NT2/D1 (cell line): ENCODE results near the gene RHBDD1.
A peak's percentile ranks its signal among the peaks of the same experiment; 100 is the strongest.

Source experiments
- DNase-seq: peaks from one replicate; pipeline ENCODE4 v3.0.0-alpha.2; 2011; ENCODE audit warnings: low read depth, low spot score
- H3K27me3 ChIP-seq: 2 replicates; pipeline ENCODE4 v1.6.0; 2011; ENCODE audit warnings: mild to moderate bottlenecking; ENCODE audit not compliant: insufficient read length, insufficient read depth
- H3K36me3 ChIP-seq: 2 replicates; pipeline ENCODE4 v1.6.1; 2011; ENCODE audit warnings: mild to moderate bottlenecking, low read length, mixed read lengths; ENCODE audit not compliant: insufficient read depth, insufficient read length
- H3K4me1 ChIP-seq: 2 replicates; pipeline ENCODE4 v1.5.1; 2011; ENCODE audit not compliant: insufficient read depth, insufficient read length
- H3K4me3 ChIP-seq: 2 replicates; pipeline ENCODE4 v1.5.1; 2011; ENCODE audit warnings: low read depth; ENCODE audit not compliant: insufficient read length
- H3K9ac ChIP-seq: 2 replicates; pipeline ENCODE4 v1.6.0; 2011; ENCODE audit warnings: low read depth; ENCODE audit not compliant: insufficient read length
- H3K9me3 ChIP-seq: 2 replicates; pipeline ENCODE4 v1.5.1; 2011; ENCODE audit warnings: mild to moderate bottlenecking, low read length; ENCODE audit not compliant: insufficient read depth
- SUZ12 ChIP-seq: IDR thresholded peaks from 2 replicates; pipeline ENCODE4 v1.6.1; 2011; ENCODE audit not compliant: insufficient read length, insufficient read depth; ENCODE audit errors: extremely low read depth
- YY1 ChIP-seq: IDR thresholded peaks from 2 replicates; pipeline ENCODE4 v1.6.1; 2011; ENCODE audit not compliant: insufficient read length, insufficient read depth
- ZNF274 ChIP-seq: IDR thresholded peaks from 2 replicates; pipeline ENCODE4 v1.6.1; 2011; ENCODE audit warnings: mild to moderate bottlenecking, low read depth, low read length

Gene RHBDD1

GRCh38 chr2:226799976-226800940, 35.6 kb upstream of the RHBDD1 start:
- Histone ChIP-seq H3K27me3 (no peaks in the 10 kb centered on the region), H3K4me1 (peaks cover 8% of the 10 kb centered on the region), H3K9ac (peak overlapping the region; percentile 43), H3K4me3 (peak overlapping the region; percentile 51), H3K9me3 (peaks cover 12% of the 10 kb centered on the region; the same call in 1 of the 2 replicates), H3K36me3 (peaks cover 31% of the 10 kb centered on the region)
- DNase-seq, result no peak
- TF ChIP-seq SUZ12 (no peak), ZNF274 (no peak), YY1 (no peak)

DNA sequence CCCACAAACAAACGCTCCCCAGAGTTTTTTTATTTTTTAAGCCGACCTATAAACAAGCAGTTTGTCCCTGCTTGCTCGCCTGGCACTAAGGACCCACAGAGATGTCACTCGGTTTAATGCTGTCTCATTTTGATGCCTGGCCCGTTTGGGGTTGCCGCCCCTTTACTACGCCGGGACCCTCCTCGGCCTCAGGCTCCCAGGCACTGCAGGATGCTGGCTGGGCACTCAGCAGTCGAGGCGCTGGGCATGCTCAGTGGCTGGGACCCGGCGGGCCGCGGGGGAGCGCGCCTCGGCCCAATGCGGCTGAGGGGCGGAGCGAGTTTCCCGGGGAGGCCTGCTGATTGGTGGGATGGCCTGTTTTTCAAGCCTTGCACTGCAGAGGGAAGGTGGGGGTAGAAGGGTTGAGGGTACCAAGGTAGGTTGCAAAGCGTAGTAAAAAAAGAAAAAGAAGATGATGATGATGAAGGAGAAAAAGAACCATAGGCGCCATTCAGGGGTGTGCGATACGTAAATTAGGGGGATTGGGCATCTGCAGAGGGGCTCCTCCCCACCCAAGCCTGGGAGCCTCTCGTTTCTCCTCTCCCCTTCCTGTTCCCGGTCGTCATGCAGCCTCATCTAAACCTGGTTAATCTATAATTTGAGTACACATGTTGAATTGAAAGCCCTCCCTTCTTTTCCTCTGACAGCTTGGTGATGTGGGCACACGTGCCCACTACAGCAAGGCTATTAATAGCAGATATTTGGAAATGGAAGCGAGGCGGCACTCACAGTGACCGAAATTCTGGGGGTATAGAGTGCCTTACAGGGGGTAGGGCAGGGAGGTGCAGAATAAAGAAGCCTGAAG, 34.7 kb upstream of the RHBDD1 start:
- no peaks in the 10 kb centered on the region for H3K27me3 ChIP-seq
- H3K4me3 ChIP-seq, result peak overlapping the region; percentile 72

DNA sequence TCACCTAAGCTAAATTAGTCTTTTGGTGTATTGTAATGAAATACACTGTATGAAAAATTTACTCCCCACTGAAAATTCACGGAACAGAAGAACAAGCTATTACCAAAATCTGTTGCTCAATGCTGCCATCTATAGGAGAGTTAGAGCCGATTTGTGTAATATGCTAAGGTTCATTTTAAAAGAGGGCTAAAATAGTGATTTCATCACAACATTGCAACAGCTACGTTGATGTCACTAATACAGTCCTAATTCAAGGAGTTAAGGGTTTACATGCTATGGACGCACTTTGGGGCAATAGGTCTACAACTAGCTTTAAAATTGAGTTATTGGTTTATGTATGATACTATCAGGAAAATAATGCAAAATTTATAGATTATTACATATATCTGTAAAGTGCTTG, 33.3 kb upstream of the RHBDD1 start:
- no peak overlapping the region for H3K4me3 ChIP-seq
- H3K36me3 ChIP-seq, result peaks cover 8% of the 10 kb centered on the region
- TF ChIP-seq YY1 (no peak), ZNF274 (no peak), SUZ12 (no peak)
- no peaks in the 10 kb centered on the region for H3K27me3 ChIP-seq
- DNase-seq, result no peak
- no peak overlapping the region for H3K9ac ChIP-seq
- peaks cover 6% of the 10 kb centered on the region for H3K4me1 ChIP-seq
- peaks cover 7% of the 10 kb centered on the region; the same call in 1 of the 2 replicates for H3K9me3 ChIP-seq

More for the DNA sequence above, 34.7 kb upstream of the RHBDD1 start:
- no peak for DNase-seq
- H3K36me3 ChIP-seq, result peaks cover 22% of the 10 kb centered on the region
- TF ChIP-seq YY1 (no peak), ZNF274 (no peak), SUZ12 (no peak)
- peaks cover 12% of the 10 kb centered on the region; the same call in 1 of the 2 replicates for H3K9me3 ChIP-seq
- peaks cover 8% of the 10 kb centered on the region for H3K4me1 ChIP-seq
- peak overlapping the region; percentile 54 for H3K9ac ChIP-seq

DNA sequence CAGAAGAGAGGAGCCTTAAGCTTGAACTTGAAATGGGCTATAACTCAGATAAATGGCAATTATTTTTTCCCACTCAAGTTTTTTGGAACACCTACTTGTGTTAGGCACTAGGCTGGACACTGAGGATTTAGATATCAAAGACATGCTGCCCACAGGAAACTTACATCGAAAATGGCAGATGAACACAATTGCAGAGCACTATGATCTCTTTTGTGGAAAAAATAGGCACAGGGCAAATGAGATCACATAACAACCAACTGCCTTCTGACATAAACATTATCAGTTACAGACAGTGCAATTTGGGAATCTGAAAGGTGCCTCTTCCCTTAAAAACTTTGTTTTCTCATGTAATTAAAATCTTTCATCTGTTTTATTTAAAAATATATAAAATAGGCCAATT, 32.4 kb upstream of the RHBDD1 start:
- no peaks in the 10 kb centered on the region for H3K9me3 ChIP-seq
- TF ChIP-seq SUZ12, result no peak
- TF ChIP-seq ZNF274, result no peak
- no peak for TF ChIP-seq YY1
- H3K4me1 ChIP-seq, result no peaks in the 10 kb centered on the region
- H3K4me3 ChIP-seq, result no peak overlapping the region
- no peaks in the 10 kb centered on the region for H3K27me3 ChIP-seq
- H3K9ac ChIP-seq, result no peak overlapping the region
- DNase-seq, result no peak
- H3K36me3 ChIP-seq, result no peaks in the 10 kb centered on the region

DNA sequence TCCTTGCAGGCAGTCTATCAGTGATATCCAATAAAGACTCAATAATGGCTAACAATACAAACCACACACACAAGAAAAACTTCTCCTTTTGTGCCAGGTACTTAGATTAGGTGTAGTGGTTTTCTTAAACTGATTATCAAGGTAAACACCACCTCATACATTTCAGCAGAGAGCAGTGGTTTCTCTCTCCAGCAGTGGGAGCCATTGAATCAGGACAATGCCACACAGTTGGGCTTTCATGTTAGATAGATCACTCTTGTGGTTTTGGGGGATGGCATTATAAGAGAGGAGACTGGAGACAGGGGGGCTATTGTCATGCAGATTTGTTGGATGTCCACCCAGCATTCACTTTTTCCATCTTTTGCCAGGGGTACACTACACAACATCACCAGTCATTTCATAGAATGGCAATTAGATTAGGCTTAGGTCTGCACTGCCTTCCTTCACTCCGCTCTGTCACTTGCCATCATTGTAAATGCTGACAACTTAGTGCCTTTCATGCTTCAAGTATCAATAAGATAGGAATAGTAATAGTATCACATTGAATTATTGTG, 22.6 kb upstream of the RHBDD1 start:
- no peaks in the 10 kb centered on the region for H3K4me1 ChIP-seq
- no peak overlapping the region for H3K4me3 ChIP-seq
- DNase-seq, result no peak
- H3K9me3 ChIP-seq, result no peaks in the 10 kb centered on the region
- H3K9ac ChIP-seq, result no peak overlapping the region
- H3K36me3 ChIP-seq, result no peaks in the 10 kb centered on the region
- H3K27me3 ChIP-seq, result no peaks in the 10 kb centered on the region
- TF ChIP-seq YY1 (no peak), ZNF274 (no peak), SUZ12 (no peak)

GRCh38 chr2:226818930-226819329, 16.9 kb upstream of the RHBDD1 start:
- H3K27me3 ChIP-seq, result no peaks in the 10 kb centered on the region
- TF ChIP-seq SUZ12 (no peak), YY1 (no peak), ZNF274 (no peak)
- H3K4me1 ChIP-seq, result no peaks in the 10 kb centered on the region
- no peak overlapping the region for H3K9ac ChIP-seq
- no peak for DNase-seq
- H3K4me3 ChIP-seq, result no peak overlapping the region
- H3K36me3 ChIP-seq, result no peaks in the 10 kb centered on the region
- H3K9me3 ChIP-seq, result no peaks in the 10 kb centered on the region
